K562 (cell line): ENCODE results near the gene C17orf114.

ENCODE experiments used
- ATAC-seq: fragments of 200-7000 bp; cut with Tn5 transposase; 3 replicates; pipeline ENCODE4 v1.9.1; 2020; ENCODE audit warnings: moderate library complexity
- BruUV-seq: library from RNA; stranded (reverse); fragments of 400-500 nt; replicated peaks from 2 replicates; lab custom pipeline; 2021; lab: Mats Ljungman, UMichigan
- CTCF ChIA-PET: fragments of 300-600 bp; formaldehyde crosslinking; extraction: SDS; loops from one replicate; lab custom pipeline; 2021; ENCODE audit warnings: low intra/inter-chr PET ratio; lab: Yijun Ruan, JAX
- POLR2A ChIA-PET: fragments of 300-600, 350-650 bp; sonication (Branson Sonifier 250); formaldehyde crosslinking; extraction: SDS; loops from one replicate; lab custom pipeline; 2021; ENCODE audit warnings: antibody characterized with exemption, inconsistent platforms; lab: Yijun Ruan, JAX
- DNase-seq, 4 experiments: peaks; one replicate each; pipeline versions ENCODE4 v3.0.0 to v3.0.0-alpha.2; 2011 to 2018; ENCODE audit warnings: low spot score in 3 of 4, mixed read lengths in 3 of 4; ENCODE audit errors: extremely low read depth in 1 of 4
- FAIRE-seq: peaks from 2 replicates; lab custom pipeline; 2011; peaks lifted over from hg19 to GRCh38; lab: Jason Lieb, UNC
- H2AFZ ChIP-seq: 2 replicates; pipeline ENCODE4 v1.6.0; 2011; ENCODE audit warnings: low read depth, low read length, control low read depth, inconsistent platforms
- H3K27ac ChIP-seq: fragments of 200-600 bp; 3 replicates; pipeline ENCODE4 v1.8.0; 2011; ENCODE audit warnings: low read depth, mild to moderate bottlenecking, control low read depth, inconsistent platforms, low read length, moderate library complexity, mixed read lengths; ENCODE audit errors: extremely low read depth
- H3K27me3 ChIP-seq, 2 experiments: fragments of 300-600 bp in 1 of 2; 2 replicates in 1 of 2; 3 replicates in 1 of 2; pipeline versions ENCODE4 v1.6.0 to v1.8.0; 2011; ENCODE audit warnings: inconsistent platforms in 2 of 2, low read length in 2 of 2, mild to moderate bottlenecking in 1 of 2, mixed read lengths in 1 of 2, moderate library complexity in 1 of 2; ENCODE audit not compliant: control insufficient read depth in 2 of 2, insufficient read depth in 2 of 2
- H3K36me3 ChIP-seq: fragments of 300-600 bp; 3 replicates; pipeline ENCODE4 v1.8.0; 2011; ENCODE audit warnings: mild to moderate bottlenecking, low read length, inconsistent platforms; ENCODE audit not compliant: control insufficient read depth, insufficient read depth
- H3K4me1 ChIP-seq, 2 experiments: fragments of 200-600 bp in 1 of 2; replicated peaks in 1 of 2; 2 replicates in 1 of 2; 3 replicates in 1 of 2; pipeline versions ENCODE4 v1.5.1 to v1.8.0; 2011; ENCODE audit warnings: inconsistent platforms in 2 of 2, low read length in 2 of 2, mild to moderate bottlenecking in 1 of 2, mixed read lengths in 1 of 2, moderate library complexity in 1 of 2; ENCODE audit not compliant: control insufficient read depth in 2 of 2, insufficient read depth in 2 of 2
- H3K4me2 ChIP-seq: 2 replicates; pipeline ENCODE4 v1.6.1; 2011; ENCODE audit warnings: low read length, control low read depth, inconsistent platforms, mixed read lengths; ENCODE audit not compliant: insufficient read depth
- H3K4me3 ChIP-seq: fragments of 200-600 bp; sonication (generic), shearing (Covaris generic); 2 replicates; pipeline ENCODE4 v1.5.1; 2016; ENCODE audit warnings: control low read depth, inconsistent platforms
- H3K79me2 ChIP-seq: fragments of 200-600 bp; 3 replicates; pipeline ENCODE4 v1.8.0; 2011; ENCODE audit warnings: low read length, inconsistent platforms; ENCODE audit not compliant: control insufficient read depth, insufficient read depth
- H3K9ac ChIP-seq, 2 experiments: 2 replicates each; pipeline versions ENCODE4 v1.6.0 to v1.6.1; 2011; ENCODE audit warnings: low read depth in 2 of 2, low read length in 2 of 2, control low read depth in 1 of 2, inconsistent platforms in 1 of 2, mild to moderate bottlenecking in 1 of 2, mixed read lengths in 1 of 2; ENCODE audit not compliant: insufficient read depth in 1 of 2
- H3K9me1 ChIP-seq: one replicate; pipeline ENCODE4 v1.6.0; 2011; ENCODE audit warnings: inconsistent platforms, mild to moderate bottlenecking, low read length, moderate library complexity; ENCODE audit not compliant: control insufficient read depth, insufficient read depth
- H3K9me3 ChIP-seq: replicated peaks from 2 replicates; pipeline ENCODE4 v1.5.1; 2011; ENCODE audit warnings: low read depth, low read length, inconsistent platforms; ENCODE audit not compliant: control insufficient read depth, insufficient read depth
- H4K20me1 ChIP-seq: replicated peaks from 2 replicates; pipeline ENCODE4 v1.6.1; 2011; ENCODE audit warnings: low read length, inconsistent platforms, mixed read lengths; ENCODE audit not compliant: control insufficient read depth, insufficient read depth
- CCNT2 ChIP-seq: IDR thresholded peaks from 2 replicates; pipeline ENCODE4 v1.6.1; 2011; ENCODE audit warnings: borderline replicate concordance, low read depth, mild to moderate bottlenecking, moderate library complexity, mixed read lengths, low read length; ENCODE audit not compliant: insufficient read length; ENCODE audit errors: extremely low read depth
- DACH1 ChIP-seq: fragments of 450-650 bp; IDR thresholded peaks from 2 replicates; pipeline ENCODE4 v1.6.1; 2018; ENCODE audit not compliant: partially characterized antibody
- ELF4 ChIP-seq: fragments of 450-650 bp; formaldehyde crosslinking; IDR thresholded peaks from 2 replicates; pipeline ENCODE4 v1.4.0; 2022; ENCODE audit warnings: missing genetic modification characterization
- EWSR1 ChIP-seq: fragments of 450-650 bp; IDR thresholded peaks from 2 replicates; pipeline ENCODE4 v1.6.1; 2018; ENCODE audit warnings: borderline replicate concordance, mild to moderate bottlenecking, low read depth, moderate library complexity; ENCODE audit not compliant: partially characterized antibody
- ILK ChIP-seq: fragments of 450-650 bp; IDR thresholded peaks from 2 replicates; pipeline ENCODE4 v1.6.1; 2016; ENCODE audit warnings: missing genetic modification characterization, low read depth, mild to moderate bottlenecking, missing compliant biosample characterization, moderate library complexity, borderline replicate concordance
- NR1H2 ChIP-seq: sonication (generic); formaldehyde crosslinking; IDR thresholded peaks from 2 replicates; pipeline ENCODE4 v1.4.0; 2020; ENCODE audit warnings: mild to moderate bottlenecking, missing genetic modification reagents
- POLR2AphosphoS5 ChIP-seq: IDR thresholded peaks from 2 replicates; pipeline ENCODE4 v1.6.1; 2011; ENCODE audit warnings: mild to moderate bottlenecking, low read depth, low read length, moderate library complexity; ENCODE audit not compliant: control insufficient read depth, insufficient read depth
- RBM14 ChIP-seq: fragments of 200-400 bp; formaldehyde crosslinking; IDR thresholded peaks from 2 replicates; pipeline ENCODE4 v1.6.1; 2018; ENCODE audit warnings: low read depth, mild to moderate bottlenecking, low read length, moderate library complexity, borderline replicate concordance; ENCODE audit not compliant: insufficient read depth
- ZNF124 ChIP-seq: sonication (generic); formaldehyde crosslinking; IDR thresholded peaks from 2 replicates; pipeline ENCODE4 v1.8.1; 2022; ENCODE audit warnings: missing genetic modification reagents
- ZNF280B ChIP-seq: fragments of 250-450 bp; sonication (Bioruptor Pico); IDR thresholded peaks from 2 replicates; pipeline ENCODE4 v1.5.1; 2021; ENCODE audit warnings: mild to moderate bottlenecking
- ZNF316 ChIP-seq: fragments of 450-650 bp; IDR thresholded peaks from 2 replicates; pipeline ENCODE4 v1.6.1; 2016
- ZNF584 ChIP-seq: fragments of 200-800 bp; sonication (Bioruptor generic); IDR thresholded peaks from 2 replicates; pipeline ENCODE4 v1.6.1; 2016; ENCODE audit warnings: low read depth, mild to moderate bottlenecking, missing genetic modification characterization, missing compliant biosample characterization
- ZNF707 ChIP-seq: fragments of 250-450 bp; sonication (Bioruptor Pico); conservative IDR thresholded peaks from 2 replicates; pipeline ENCODE4 v1.8.0; 2022; ENCODE audit warnings: inconsistent platforms, mild to moderate bottlenecking, moderate library complexity
- WGBS: fragments of 100-300 bp; shearing (Covaris generic); methylation state at CpG from one replicate; pipeline ENCODE4 v1.1.6; 2016; ENCODE audit warnings: low coverage, mixed read lengths; ENCODE audit not compliant: insufficient coverage; ENCODE audit errors: missing lambda C conversion rate; 5-methylcytosine and 5-hydroxymethylcytosine counted together
- in situ Hi-C: fragments of 300-500 bp; cut with MboI; formaldehyde crosslinking; loops from 4 replicates; pipeline ENCODE4 v1.15.0; 2018; ENCODE audit warnings: inconsistent platforms, mixed read lengths
- intact Hi-C: fragments of 100-400 bp; cut with micrococcal nuclease; formaldehyde crosslinking; loops from 2 replicates; pipeline ENCODE4 v1.14.2; 2022

C17orf114 gene

GRCh38 chr17:4836221-4836620, 34.1 kb upstream of the C17orf114 start:
- Histone ChIP-seq H3K4me1 (peaks cover 51 to 53% of the 10 kb centered on the region in 2 experiments), H4K20me1 (no peaks in the 10 kb centered on the region), H3K4me2 (peak overlapping the region; percentile 94), H3K79me2 (peaks cover 76% of the 10 kb centered on the region), H2AFZ (no peak overlapping the region), H3K9me1 (no peaks in the 10 kb centered on the region), H3K4me3 (peak overlapping the region; percentile 81; the same call in 1 of the 2 replicates), H3K9ac (peak overlapping the region; percentile 53 to 93; a peak in 3 of 4 replicates), H3K9me3 (no peaks in the 10 kb centered on the region), H3K36me3 (peaks cover 17% of the 10 kb centered on the region; the same call in 2 of the 3 replicates), H3K27ac (peak overlapping the region; percentile 71), H3K27me3 (no peaks in the 10 kb centered on the region)
- BruUV-seq: no TSS peak
- 10% methylated on average over 4 of the region's 4 CpGs for WGBS
- in situ Hi-C loops: no loop called here
- ChIA-PET POLR2A (interaction anchor here (0.8 kb wide), 1 partner anchor 10 kb away, joined by 3 read pairs; no protein-coding TSS in a partner anchor), CTCF (no interaction called here)
- no peak for ATAC-seq
- FAIRE-seq: no peak
- DNase-seq: peak in 1 of 4 experiments; percentile 23
- TF ChIP-seq ELF4 (CRISPR knock-in tag) (no peak), DACH1 (peak; percentile 40), ZNF124 (no peak), EWSR1 (no peak)
- intact Hi-C loops: no loop called here

- no peaks in the 10 kb centered on the region for H3K9me1 ChIP-seq
- H3K27ac ChIP-seq: peak overlapping the region; percentile 71
- H2AFZ ChIP-seq: no peak overlapping the region
- no TSS peak for BruUV-seq
- DNase-seq (peak in 1 of 4 experiments; percentile 48), ATAC-seq (peak; percentile 7; the same call in 2 of the 3 replicates), FAIRE-seq (no peak)
- in situ Hi-C loops (no loop called here), intact Hi-C loops (no loop called here)
- no peaks in the 10 kb centered on the region for H3K9me3 ChIP-seq
- peak overlapping the region; percentile 77 to 93; a peak in 3 of 4 replicates for H3K9ac ChIP-seq
- 0% methylated on average over 4 of the region's 4 CpGs for WGBS
- H3K4me2 ChIP-seq: peak overlapping the region; percentile 94
- H3K4me1 ChIP-seq: peaks cover 35 to 39% of the 10 kb centered on the region in 2 experiments; a peak in 4 of 5 replicates
- ChIA-PET POLR2A (interaction anchor here (1.2 kb wide), 1 partner anchor 12 kb away, joined by 3 read pairs; no protein-coding TSS in a partner anchor), CTCF (no interaction called here)
- no peaks in the 10 kb centered on the region for H3K27me3 ChIP-seq
- H3K36me3 ChIP-seq: peaks cover 14% of the 10 kb centered on the region; the same call in 2 of the 3 replicates
- peak overlapping the region; percentile 81 for H3K4me3 ChIP-seq
- H3K79me2 ChIP-seq: peaks cover 60% of the 10 kb centered on the region
- H4K20me1 ChIP-seq: no peaks in the 10 kb centered on the region
- TF ChIP-seq ZNF584 (CRISPR knock-in tag) (no peak), ILK (tag) (no peak), NR1H2 (CRISPR knock-in tag) (no peak), CCNT2 (no peak), ZNF316 (peak; percentile 42), ZNF280B (no peak), POLR2AphosphoS5 (no peak), ZNF707 (CRISPR knock-in tag) (no peak), RBM14 (no peak)
Observed at GRCh38 chr17:4834681-4835020, 32.5 kb upstream of the C17orf114 start.
